Activated T-cell treated with anti-CD3 and anti-CD28 coated beads for 48 hours (primary cell): ENCODE data around the gene RASGRP1.
"Not testable (repeated sequence)": the region's sequence is repeated elsewhere in the genome, so short reads cannot be mapped to it uniquely, and the experiment has no call there.

Source experiments
- DNase-seq: peaks from one replicate; pipeline ENCODE4 v3.0.0-alpha.2; 2020; ENCODE audit warnings: low read depth

The RASGRP1 gene

DNA sequence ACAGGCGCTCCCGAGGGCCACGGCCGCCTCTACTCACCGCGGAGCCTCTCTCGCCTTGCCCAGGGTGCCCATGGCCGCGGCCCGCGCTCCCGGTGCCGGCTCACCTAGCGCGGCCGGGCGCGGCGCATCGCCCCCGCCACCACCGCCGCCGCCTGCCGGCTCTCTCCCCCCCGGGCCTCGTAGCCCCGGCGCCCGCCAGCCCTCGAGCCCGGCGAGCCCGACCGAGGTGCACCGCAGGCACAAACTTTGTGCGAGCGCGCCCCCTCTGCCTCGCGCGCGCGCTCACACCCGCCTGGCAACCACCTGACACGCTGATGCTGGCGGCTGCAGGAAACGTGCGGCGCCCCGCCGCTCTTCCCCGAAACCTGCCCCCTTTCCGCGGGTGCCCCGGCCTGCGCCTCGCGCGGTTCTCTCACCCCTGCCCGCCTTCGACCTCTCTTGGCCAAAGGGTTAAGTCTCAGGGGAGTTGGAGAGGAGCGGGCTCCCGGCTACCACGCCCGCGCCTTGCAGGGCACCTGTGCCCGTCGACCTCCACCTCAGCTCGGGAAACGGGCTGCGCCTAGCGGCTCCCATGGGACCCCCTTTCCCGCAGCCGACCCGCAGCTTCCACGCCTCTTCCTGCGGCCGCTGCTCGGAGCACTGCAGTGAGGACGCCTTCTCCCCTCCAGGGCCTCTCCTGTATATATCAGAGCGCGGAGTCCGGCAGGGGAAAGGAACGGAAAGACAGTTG is at the start of gene RASGRP1:
TSS of gene RASGRP1 (minus strand) at position 258 of the 730 bp plus-strand sequence. CDS start at position 72, 186 bp downstream.
- DNase-seq = peak; percentile 85

DNA sequence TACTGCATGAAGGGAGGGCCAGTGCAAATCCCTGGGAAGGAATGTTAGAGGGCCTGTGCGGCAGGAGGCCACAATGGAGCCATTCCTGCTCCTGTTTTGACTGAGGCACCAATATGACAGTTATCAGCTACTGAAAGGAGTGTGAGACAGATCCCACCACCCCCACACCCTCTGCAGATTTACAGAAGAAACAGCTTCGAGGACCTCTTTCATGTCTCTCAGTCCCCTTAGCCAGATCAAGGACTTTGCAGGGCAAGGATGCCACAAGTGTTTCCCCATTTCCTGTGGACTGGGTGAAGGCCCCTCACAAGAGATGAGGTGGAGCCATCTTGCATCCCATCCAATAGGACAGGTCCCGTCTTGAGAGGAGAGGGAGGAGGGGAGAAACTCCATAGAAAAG is 48.5 kb upstream of the RASGRP1 start:
- peak; percentile 29 for DNase-seq

DNA sequence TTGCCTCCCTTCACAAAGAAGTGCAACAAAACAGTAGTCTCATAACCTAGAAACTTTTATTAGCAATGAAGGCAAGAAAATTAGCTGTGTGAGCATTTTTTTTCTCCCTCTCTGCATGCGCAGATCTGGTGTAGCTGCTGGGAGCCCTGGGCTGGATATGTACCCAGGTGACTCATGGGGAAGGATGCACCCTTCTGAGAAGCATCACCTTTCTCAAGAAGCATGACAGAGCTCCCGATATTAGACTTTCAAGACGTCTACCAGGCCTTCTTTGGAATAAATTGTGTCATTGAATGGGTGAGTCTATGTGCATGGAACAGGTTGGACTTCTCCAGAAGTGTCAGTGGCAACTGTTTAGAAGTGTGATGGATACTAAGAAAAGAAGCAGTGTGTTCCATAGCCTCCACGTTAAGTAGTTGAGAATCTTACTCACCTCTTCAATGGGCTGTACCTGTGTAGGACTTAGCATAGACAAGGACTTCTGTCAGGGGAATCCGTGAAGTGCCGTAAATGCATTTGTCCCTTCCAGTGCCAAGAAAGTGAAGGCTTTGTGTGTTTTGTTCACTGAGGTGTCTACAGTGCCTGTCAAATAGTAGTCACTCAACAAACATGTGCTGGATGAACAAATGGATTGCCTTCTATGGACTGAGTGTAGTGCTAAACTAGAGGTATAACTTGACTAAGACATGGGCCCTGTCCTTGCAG is 47.7 kb upstream of the RASGRP1 start:
- DNase-seq = peak; percentile 60

DNA sequence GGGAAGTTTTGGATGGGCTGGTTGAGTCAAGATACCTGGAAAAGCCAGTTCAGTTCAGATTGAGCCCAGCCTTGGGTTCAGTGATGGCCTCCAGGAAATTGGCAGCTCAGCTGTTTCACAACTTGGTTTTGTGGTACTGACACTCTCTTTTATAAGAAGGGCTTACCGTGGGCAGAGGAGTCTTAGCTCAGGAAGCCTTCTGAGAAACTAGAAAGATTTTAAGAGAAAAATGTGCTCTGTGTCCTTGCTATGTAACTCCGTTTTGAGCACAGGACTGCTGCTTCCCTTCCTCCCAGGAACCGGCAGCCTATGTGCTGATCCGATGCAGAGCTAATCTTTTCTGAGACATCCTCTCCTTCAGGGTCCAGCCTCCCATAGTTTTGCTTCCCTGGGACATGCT is 46.6 kb upstream of the RASGRP1 start:
- DNase-seq = peak; percentile 43

DNA sequence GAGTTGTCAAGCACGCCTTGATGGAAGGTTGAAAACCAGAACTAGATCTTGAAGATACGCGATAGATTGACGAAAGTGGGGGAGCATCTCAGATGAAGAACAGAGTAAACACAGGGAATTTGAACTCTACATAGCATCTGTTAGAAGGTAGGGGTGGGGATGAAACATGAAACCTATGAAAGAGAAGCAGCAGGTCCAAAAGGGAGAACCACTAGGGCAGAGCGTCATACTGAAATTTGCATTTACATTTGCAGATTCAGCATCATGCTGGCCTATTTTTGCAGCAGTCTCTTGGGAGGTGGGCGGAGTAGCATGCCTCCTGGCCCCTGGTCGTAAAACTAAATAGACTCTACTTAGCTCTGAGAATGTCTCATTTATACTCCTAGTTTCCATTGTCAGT is 46.1 kb upstream of the RASGRP1 start:
- peak; percentile 45 for DNase-seq

DNA sequence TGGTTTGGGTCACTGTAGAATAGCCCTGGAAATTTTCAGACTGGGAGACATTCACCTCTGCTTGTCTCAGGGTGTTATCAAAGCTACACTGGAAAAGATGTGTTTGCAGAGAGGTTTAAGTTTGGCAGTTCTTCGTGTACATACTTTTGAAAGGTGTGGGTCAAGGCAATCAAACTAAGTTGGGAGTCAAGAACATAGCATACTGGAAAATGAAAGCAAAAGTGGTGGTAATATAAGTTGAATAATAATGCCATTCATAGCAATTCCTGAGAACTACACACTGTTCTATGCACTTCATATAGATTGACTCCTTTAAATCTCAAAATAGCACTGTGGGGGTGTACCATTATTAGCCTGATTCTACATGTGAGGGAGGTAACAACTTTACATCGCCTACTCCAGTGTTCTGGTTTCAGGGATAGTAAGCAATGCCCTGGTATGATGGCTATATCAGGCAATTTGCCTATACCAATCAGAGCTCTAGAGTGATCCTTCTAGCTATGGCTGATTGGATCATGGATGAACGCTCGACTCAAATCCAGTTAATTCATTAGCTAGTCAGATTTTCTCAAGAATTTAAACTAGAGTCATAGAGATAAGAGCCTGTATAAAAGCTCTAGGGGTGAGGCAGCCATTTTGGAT is 44.6 kb upstream of the RASGRP1 start:
- no peak for DNase-seq

DNA sequence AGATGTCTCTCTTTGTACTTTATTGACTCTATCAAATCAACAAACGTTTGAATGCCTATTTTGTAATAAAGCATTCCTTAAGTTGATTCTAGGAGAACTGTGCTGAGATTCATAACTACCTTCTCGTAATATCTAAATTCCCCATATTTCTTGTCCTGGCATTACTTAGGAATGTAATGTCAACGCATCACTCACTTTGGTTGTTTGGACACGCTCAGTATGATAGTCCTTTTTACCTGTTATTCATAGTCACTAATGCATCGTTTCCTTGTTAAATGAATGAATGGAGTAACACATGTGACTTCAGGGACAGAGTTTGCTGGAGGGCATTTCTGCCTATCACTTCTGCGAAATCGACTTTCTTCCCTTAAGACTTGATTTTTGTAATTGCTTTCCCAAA is 44.1 kb upstream of the RASGRP1 start:
- no peak for DNase-seq

DNA sequence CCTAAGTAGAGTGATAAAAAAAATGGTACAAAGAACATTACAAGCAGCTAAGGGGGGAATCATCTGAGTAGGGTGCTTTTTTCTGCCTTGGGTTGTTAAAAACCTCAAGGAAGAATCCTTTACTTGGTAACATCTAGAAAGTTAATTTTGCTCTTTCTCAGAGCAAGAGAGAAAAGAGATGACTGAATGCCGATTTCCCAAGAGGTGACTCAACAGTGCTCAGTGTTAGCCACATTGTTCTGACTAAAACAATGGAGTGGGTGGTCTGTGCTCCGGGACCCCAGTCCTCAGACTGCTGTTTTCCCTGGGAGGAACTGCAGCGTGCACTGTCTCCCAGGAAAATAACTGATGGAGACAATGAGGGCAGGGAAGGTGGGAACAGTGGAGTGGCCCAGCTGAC is 41.1 kb upstream of the RASGRP1 start:
- no peak for DNase-seq

DNA sequence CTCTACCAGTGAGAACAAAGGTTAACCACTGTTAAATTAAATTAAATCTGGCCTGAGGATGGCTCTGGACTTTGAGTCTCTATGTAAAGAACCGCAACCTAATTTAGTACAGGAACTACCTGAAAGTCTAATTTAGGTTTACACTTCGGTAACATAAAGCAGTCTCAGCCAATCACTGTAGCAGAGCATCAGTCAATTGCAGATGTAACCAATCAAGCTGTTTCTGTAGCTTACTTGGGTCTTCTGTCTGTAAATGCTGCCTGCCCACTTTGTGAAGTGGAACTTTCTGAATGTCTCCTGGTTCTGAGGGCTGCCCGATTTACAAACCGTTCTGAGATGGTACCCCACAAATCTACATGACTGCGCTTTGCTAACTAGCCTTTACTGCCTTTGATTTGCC is 39.1 kb upstream of the RASGRP1 start:
- no peak for DNase-seq

DNA sequence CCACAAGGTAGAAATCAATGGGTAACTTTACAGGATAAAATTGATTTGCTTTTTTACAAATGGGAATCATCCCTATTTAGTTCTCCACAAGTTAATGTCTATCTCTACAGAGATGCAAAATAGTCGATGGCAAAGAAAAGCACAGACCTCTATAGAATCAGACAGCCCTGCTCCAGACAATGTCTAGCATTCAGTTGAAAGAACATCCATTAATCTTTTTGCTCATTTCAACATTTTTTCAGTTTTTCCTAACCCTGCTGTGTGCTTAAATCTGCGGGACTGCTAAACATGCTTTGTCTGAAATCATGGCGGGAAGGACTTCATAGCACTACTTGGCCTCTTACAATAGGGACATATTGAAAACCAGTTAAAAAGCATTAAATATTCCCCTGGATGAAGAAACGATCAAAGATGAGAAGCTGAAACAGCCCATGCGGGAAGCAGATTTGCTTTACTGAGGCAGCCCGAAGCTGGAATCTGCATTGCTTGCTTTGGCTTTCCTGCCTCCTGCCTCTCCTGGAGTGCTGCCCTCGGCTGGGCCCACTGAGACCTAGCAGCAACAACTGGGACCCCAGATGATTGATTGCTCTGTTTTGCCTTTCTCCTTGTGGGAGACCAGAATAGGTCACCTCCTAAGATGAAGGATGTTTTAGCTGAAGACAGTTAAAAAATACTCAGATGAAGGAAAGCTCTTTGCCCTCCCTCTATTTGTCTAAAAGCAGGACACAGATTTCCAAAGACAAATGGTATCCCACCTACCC is 38.5 kb upstream of the RASGRP1 start:
- DNase-seq = no peak

DNA sequence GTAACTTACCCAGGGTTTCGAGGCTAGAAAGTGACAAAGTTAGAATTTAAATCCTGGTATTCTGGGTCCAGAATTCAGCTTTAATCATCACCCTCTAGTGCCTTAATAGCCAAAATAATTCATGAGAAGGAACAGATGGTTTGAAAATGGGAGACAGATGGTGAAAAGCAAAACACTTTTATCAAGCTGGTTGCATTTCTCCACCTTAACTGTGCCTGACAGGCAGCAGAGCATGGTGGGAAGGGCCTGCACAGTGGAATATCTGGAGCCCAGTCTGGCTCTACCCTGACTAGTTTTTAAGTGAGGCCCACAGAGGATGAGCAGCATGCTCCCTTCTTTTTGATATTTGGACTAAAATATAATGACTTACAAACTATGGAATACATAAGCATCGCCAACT is 35.6 kb upstream of the RASGRP1 start:
- no peak for DNase-seq

DNA sequence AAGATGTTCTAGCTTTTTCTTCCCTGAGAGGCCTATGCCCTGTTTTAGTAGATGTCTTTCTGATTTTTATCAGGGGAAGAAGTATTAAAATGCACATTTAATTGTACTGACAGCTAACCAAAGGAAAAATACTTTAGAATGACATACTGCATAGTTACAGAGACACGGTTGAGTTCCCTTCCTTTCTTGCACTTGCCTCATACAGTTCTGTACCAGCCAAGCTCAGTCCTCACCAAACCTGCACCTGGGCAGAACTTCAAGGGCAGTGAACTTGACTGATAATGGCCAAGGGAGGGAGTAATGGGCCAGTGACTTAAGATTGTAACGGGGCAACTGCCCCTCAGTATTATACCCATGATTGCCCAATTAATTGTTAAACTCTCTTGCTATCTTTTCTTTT is 34.1 kb upstream of the RASGRP1 start:
- DNase-seq = no peak

DNA sequence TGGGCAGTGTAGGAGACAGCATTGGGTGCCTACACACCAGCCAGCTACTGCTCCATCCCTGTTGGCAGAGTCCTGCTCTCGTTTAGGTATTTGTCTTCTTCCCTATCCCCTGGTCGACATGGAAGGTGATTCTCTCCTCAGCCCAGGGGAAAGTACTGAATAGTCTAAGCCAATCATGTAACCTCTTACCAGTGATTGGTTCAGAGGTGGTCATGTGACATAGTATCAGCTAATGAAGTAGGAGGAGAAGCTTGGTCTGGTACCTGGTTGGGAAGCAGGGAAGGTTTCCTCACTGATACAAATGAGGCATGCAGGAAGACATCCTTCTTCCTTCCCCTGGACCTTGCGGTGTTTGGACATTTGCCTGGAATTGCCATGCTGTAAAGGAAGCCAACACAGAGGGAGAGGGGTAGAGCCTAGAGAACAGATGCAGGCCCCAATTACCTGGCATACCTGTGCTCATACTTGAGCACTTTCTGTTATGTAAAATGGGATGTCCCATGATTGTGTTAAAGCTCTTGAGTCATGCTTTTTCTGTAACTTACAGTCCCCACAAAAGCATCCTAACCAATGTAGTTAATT is 32.7 kb upstream of the RASGRP1 start:
- DNase-seq = no peak

DNA sequence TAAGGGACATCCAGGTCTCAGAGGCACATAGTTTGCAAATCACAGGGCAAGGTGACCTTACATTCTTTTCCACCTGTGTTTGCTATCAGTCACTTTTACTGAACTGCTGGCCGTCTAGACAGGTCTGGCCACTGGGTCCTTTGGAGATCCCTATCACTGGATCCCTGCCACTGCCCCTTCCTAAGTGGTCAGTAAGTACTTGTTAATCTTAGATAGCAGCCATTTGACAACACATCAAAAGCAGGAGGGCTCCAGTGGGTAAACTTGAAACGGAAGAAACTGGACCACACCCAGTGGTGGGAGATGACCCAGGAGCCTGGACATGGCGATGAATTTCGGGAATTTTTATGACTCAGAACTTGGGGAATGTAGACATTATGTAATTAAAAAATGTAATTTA is 28.9 kb upstream of the RASGRP1 start:
- DNase-seq = no peak

DNA sequence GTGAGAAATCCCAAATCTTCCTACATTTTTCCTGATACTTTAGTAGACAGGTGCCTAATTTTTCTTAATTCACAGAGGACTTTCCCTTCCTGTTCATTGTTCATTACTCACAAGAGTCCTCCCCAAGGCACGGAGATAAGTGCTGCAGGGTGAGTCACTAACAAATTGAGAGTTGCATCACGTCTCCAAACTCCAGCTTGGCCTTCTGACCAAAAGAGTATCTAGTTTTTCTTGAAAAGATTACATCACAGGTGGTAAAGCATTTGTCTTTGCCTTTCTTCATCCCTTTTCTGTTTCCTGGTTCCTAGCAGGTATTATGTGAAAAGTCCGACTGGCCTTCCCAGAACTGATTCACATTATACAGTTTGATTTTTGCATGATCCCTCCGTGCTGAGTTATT is 24.9 kb upstream of the RASGRP1 start:
- no peak for DNase-seq

DNA sequence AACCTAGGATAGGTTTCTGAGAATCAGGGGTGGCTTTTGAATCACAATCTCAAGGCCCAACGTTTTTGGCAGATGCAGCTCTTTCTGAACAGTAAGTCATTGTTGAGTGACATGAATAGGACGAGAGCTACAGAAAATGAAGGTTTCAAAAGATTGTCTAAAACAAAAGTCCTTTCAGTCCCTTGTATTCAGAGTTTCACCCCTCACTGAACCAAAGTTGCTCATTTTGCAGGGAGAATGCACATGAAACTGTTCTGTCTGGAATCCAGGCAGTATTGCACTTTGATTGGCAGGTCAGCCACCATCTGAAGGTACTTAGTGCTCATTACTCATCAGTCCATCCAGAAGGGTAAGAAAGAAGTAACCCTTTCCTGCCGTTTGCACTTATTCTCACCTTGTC is 24.1 kb upstream of the RASGRP1 start:
- no peak for DNase-seq

DNA sequence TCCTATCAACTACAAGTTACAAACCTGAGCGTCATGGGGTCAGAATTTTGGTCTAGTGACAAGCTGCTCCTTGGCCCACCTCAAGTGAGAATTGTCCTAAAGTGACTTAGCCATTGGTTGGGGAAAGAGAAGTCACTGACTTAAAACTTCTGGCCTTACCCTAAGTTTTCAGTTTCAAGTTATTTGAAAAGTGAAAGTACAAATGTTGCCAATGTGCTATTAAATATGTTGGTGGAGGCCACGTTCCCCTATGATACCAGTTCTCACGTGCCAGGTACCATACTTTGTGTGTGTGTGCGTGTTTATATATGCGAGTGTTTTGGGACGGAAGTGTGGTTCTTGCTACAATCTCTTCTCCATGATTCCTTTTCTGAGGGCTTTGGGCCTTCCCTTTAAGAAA is 22.6 kb upstream of the RASGRP1 start:
- DNase-seq = no peak

DNA sequence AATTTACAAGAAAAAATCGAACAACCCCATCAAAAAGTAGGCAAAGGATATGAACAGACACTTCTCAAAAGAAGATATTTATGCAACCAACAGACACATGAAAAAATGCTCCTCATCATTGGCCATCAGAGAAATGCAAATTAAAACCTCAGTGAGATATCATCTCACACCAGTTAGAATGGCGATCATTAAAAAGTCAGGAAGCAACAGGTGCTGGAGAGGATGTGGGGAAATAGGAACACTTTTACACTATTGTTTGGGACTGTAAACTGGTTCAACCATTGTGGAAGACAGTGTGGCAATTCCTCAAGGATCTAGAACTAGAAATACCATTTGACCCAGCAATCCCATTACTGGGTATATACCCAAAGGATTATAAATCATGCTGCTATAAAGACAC is 21.4 kb upstream of the RASGRP1 start:
- not testable (repeated sequence) for DNase-seq

DNA sequence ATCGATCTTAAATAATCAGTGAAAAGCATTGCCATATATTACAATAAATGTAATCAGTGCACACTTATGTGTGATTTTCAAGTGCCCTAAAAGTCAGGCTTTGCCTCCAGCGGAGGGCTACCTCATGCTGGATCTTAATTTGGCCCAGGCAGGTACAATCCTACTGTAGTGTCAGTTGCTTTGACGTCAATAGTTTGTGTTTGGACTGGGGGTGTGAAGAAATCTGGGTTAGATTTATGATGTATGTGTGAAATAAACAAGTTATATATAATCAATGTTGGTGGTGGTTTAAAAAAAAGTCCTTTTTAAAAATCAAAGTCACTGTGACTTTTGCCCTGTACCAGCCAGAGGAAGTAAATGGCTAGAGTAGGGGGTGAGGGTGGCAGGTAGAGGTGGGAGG is 14.0 kb upstream of the RASGRP1 start:
- DNase-seq = no peak

DNA sequence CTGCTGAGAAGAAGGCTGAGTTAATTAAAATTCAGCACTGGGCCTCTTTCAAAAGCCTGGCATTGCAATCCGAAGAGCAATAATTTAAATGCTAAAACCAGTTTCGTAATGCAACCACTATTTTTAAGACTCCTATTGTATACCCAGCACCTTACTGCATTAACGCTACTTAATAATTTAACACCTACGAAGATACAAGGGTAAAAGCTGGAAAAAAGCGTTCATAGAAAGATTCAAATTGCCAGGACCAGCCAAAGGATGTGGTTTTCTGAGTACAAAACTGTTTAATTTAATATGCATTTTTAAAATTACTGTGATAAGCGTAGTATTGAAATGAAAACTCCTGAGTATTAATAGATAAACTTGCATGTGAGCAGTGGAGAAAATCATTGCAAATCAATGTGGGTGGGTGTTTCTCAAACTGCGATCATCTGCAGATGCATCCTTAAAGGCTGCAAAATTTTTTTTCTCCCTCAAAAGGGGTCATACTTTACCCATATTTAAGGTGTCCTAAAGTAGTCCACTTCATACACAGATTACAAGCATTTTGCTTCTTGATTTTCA is 12.9 kb upstream of the RASGRP1 start:
- no peak for DNase-seq

DNA sequence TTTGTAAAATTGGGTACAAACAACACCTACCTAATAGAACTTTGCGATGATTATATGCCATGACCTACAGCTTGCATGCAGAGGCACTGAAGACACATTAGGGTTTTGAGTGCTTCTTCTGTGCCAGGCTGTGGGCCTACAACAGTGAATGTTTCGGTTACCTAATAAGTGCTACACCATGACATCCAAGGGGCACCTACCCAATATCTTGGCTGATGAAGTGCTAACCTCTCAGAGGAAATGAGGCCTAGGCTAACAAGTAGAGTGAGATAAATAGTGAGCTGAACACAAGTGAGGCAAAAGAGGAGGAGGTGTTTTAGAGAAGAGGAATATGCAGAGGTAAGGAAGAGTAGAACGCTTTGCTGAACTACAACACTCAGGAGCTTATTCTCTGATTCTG is 12.2 kb upstream of the RASGRP1 start:
- DNase-seq = no peak

DNA sequence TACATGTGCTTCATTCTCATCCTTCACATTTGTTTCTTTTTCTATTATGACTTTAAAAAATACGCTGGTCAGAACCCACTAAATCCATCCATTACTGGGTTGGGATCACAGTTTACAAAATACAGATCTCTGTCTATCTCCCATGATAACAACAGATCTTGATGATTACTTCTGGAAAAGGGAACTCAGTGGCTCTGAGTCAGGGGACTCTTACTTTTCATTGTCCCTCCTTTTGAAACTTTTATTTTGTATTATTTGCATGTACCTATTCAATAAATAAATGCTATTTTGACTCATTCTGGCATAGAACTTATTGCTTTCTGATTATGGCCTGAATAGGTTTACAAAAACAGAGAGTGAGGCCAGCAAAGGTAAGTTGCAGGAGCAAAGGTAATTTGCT is 11.6 kb upstream of the RASGRP1 start:
- DNase-seq = no peak
